ENCODE data around the gene ADGRF3. TPM values are rescaled to one million over a fixed set of nuclear protein-coding genes. Genes with fewer than 3 reads are reported as not detected.

ADGRF3 gene
- total RNA-seq, 1 donor from 2014 or later: 0.04 TPM

DNA sequence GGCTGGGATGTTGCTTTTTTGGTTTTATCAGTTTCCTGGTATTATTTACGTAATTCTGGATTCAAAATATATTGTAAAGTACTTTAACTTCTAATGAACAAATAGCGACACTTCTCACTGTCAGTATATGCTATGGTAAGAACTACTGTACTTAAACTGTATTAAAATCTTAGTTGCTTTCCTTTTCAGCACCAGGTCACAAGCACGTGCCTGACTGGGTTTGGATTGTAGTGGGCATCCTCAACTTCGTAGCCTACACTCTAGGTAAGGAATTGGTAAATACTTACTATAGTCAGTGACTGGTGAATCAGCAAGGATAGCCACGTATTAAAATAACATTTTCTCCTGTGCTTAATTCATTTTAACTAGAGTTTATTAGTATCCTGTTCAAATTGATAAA is 20.4 kb upstream of the ADGRF3 start:
- Histone ChIP-seq H3K9ac (no peak overlapping the region), H4K20me1 (ENCODE audit: low read depth) (no peaks in the 10 kb centered on the region), H3K4me1 (peaks cover 26% of the 10 kb centered on the region), H3K27ac (no peak overlapping the region), H2AFZ (replicated peaks) (no peak overlapping the region), H3K27me3 (no peaks in the 10 kb centered on the region), H3K9me3 (ENCODE audit: low read depth) (no peaks in the 10 kb centered on the region), H3K4me2 (no peak overlapping the region), H3K79me2 (ENCODE audit: low read depth) (peaks cover 33% of the 10 kb centered on the region), H3K4me3 (no peak overlapping the region), H3F3A (ENCODE audit: low read depth) (peaks cover 29% of the 10 kb centered on the region), H3K36me3 (peaks cover 3% of the 10 kb centered on the region)
- Mint-ChIP-seq H3K9me3 (no peaks in the 10 kb centered on the region), H3K27me3 (ENCODE audit: insufficient read depth, low read depth) (no peaks in the 10 kb centered on the region), H3K4me1 (peaks cover 31% of the 10 kb centered on the region), H3K4me3 (no peak overlapping the region), H3K36me3 (peaks cover 6% of the 10 kb centered on the region), H3K27ac (no peak overlapping the region)
- DNase-seq (ENCODE audit: low spot score): no peak
- no peak for TF ChIP-seq EZH2phosphoT487 (IDR thresholded peaks at IDR 0.05)
- no peak for TF ChIP-seq EZH2 (IDR thresholded peaks at IDR 0.05)
- TF ChIP-seq, protein P1, sequence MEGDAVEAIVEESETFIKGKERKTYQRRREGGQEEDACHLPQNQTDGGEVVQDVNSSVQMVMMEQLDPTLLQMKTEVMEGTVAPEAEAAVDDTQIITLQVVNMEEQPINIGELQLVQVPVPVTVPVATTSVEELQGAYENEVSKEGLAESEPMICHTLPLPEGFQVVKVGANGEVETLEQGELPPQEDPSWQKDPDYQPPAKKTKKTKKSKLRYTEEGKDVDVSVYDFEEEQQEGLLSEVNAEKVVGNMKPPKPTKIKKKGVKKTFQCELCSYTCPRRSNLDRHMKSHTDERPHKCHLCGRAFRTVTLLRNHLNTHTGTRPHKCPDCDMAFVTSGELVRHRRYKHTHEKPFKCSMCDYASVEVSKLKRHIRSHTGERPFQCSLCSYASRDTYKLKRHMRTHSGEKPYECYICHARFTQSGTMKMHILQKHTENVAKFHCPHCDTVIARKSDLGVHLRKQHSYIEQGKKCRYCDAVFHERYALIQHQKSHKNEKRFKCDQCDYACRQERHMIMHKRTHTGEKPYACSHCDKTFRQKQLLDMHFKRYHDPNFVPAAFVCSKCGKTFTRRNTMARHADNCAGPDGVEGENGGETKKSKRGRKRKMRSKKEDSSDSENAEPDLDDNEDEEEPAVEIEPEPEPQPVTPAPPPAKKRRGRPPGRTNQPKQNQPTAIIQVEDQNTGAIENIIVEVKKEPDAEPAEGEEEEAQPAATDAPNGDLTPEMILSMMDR (IDR thresholded peaks at IDR 0.05): no peak

- peaks cover 26% of the 10 kb centered on the region for H3K4me1 ChIP-seq
- H3K79me2 ChIP-seq (ENCODE audit: low read depth): peaks cover 55% of the 10 kb centered on the region
- no peaks in the 10 kb centered on the region for H3K36me3 ChIP-seq
- Mint-ChIP-seq H3K4me1 (peaks cover 30% of the 10 kb centered on the region), H3K36me3 (peaks cover 2% of the 10 kb centered on the region), H3K4me3 (no peak overlapping the region), H3K9me3 (no peaks in the 10 kb centered on the region), H3K27me3 (ENCODE audit: insufficient read depth, low read depth) (no peaks in the 10 kb centered on the region), H3K27ac (no peak overlapping the region)
- H3K9me3 ChIP-seq (ENCODE audit: low read depth): no peaks in the 10 kb centered on the region
- no peak overlapping the region for H3K9ac ChIP-seq
- TF ChIP-seq, protein P1 (IDR thresholded peaks at IDR 0.05): no peak
- TF ChIP-seq EZH2phosphoT487 (IDR thresholded peaks at IDR 0.05) (no peak), EZH2 (IDR thresholded peaks at IDR 0.05) (no peak)
- H2AFZ ChIP-seq (replicated peaks): no peak overlapping the region
- H3K27me3 ChIP-seq: no peaks in the 10 kb centered on the region
- H3K4me3 ChIP-seq: no peak overlapping the region
- no peak for DNase-seq (ENCODE audit: low spot score)
- H4K20me1 ChIP-seq (ENCODE audit: low read depth): peaks cover 3% of the 10 kb centered on the region
- H3K4me2 ChIP-seq: no peak overlapping the region
- H3K27ac ChIP-seq: no peak overlapping the region
- peaks cover 29% of the 10 kb centered on the region for H3F3A ChIP-seq (ENCODE audit: low read depth)
These were observed 18.1 kb upstream of the ADGRF3 start for GRCh38 chr2:26364669-26365068.

GRCh38 chr2:26363958-26364357 is 17.4 kb upstream of the ADGRF3 start:
- TF ChIP-seq, protein P1 (IDR thresholded peaks at IDR 0.05): no peak
- TF ChIP-seq EZH2 (IDR thresholded peaks at IDR 0.05): no peak
- no peak for TF ChIP-seq EZH2phosphoT487 (IDR thresholded peaks at IDR 0.05)
- Histone ChIP-seq H3K4me2 (no peak overlapping the region), H4K20me1 (ENCODE audit: low read depth) (peaks cover 6% of the 10 kb centered on the region), H3K27ac (no peak overlapping the region), H3K9ac (no peak overlapping the region), H3K27me3 (no peaks in the 10 kb centered on the region), H3K4me1 (peaks cover 19% of the 10 kb centered on the region), H3K79me2 (ENCODE audit: low read depth) (peaks cover 63% of the 10 kb centered on the region), H3F3A (ENCODE audit: low read depth) (peaks cover 22% of the 10 kb centered on the region), H2AFZ (replicated peaks) (no peak overlapping the region), H3K36me3 (no peaks in the 10 kb centered on the region), H3K4me3 (no peak overlapping the region), H3K9me3 (ENCODE audit: low read depth) (no peaks in the 10 kb centered on the region)
- Mint-ChIP-seq H3K36me3 (peaks cover 2% of the 10 kb centered on the region), H3K9me3 (no peaks in the 10 kb centered on the region), H3K4me3 (no peak overlapping the region), H3K4me1 (peaks cover 23% of the 10 kb centered on the region), H3K27me3 (ENCODE audit: insufficient read depth, low read depth) (no peaks in the 10 kb centered on the region), H3K27ac (no peak overlapping the region)
- no peak for DNase-seq (ENCODE audit: low spot score)
